A549 (cell line): ENCODE data around the gene SNRNP35.

ENCODE experiments used
- BHLHE40 ChIP-seq: IDR thresholded peaks from 2 replicates; pipeline ENCODE4 v1.6.1; 2012; ENCODE audit warnings: low read depth, low read length, inconsistent platforms
- ESRRA ChIP-seq: fragments of 150-350 bp; IDR thresholded peaks from 2 replicates; pipeline ENCODE4 v1.6.1; 2014; ENCODE audit warnings: mild to moderate bottlenecking, low read length, borderline replicate concordance
- FOXS1 ChIP-seq: fragments of 250-450 bp; sonication (Bioruptor Pico); IDR thresholded peaks from 2 replicates; pipeline ENCODE4 v1.5.0; 2020; ENCODE audit warnings: mild to moderate bottlenecking, moderate library complexity
- POLR2A ChIP-seq: IDR thresholded peaks from 2 replicates; pipeline ENCODE4 v1.6.1; 2012; ENCODE audit warnings: mild to moderate bottlenecking, low read length
- POLR2AphosphoS2 ChIP-seq: conservative IDR thresholded peaks from 2 replicates; pipeline ENCODE4 v1.6.1; 2012; ENCODE audit warnings: low read length, improper control_type of control experiment, inconsistent platforms
- RFX5 ChIP-seq: fragments of 450-650 bp; IDR thresholded peaks from 2 replicates; pipeline ENCODE4 v1.7.1; 2014; ENCODE audit warnings: antibody characterized with exemption, mild to moderate bottlenecking, moderate library complexity
- SMC3 ChIP-seq: fragments of >200 bp; sonication (Bioruptor Twin); formaldehyde crosslinking; IDR thresholded peaks from 3 replicates; pipeline ENCODE4 v1.6.1; 2018; ENCODE audit warnings: inconsistent platforms
- TF ChIP-seq, protein P1 (sequence below): fragments of 450-650 bp; IDR thresholded peaks from 2 replicates; pipeline ENCODE4 v1.6.1; 2014; ENCODE audit warnings: antibody characterized with exemption
- TF ChIP-seq, protein P2 (sequence below): fragments of 200-600 bp; sonication (generic); IDR thresholded peaks from 2 replicates; pipeline ENCODE4 v1.6.1; 2016; ENCODE audit warnings: antibody characterized with exemption, mild to moderate bottlenecking, moderate library complexity
- TF ChIP-seq, protein P3 (sequence below): fragments of >200 bp; sonication (Bioruptor Twin); formaldehyde crosslinking; IDR thresholded peaks from 3 replicates; pipeline ENCODE4 v1.5.1; 2016
- TF ChIP-seq, protein P4 (sequence below): fragments of 150-350 bp; IDR thresholded peaks from 2 replicates; pipeline ENCODE4 v1.6.1; 2014; ENCODE audit warnings: low read depth, mild to moderate bottlenecking, low read length

DNA sequence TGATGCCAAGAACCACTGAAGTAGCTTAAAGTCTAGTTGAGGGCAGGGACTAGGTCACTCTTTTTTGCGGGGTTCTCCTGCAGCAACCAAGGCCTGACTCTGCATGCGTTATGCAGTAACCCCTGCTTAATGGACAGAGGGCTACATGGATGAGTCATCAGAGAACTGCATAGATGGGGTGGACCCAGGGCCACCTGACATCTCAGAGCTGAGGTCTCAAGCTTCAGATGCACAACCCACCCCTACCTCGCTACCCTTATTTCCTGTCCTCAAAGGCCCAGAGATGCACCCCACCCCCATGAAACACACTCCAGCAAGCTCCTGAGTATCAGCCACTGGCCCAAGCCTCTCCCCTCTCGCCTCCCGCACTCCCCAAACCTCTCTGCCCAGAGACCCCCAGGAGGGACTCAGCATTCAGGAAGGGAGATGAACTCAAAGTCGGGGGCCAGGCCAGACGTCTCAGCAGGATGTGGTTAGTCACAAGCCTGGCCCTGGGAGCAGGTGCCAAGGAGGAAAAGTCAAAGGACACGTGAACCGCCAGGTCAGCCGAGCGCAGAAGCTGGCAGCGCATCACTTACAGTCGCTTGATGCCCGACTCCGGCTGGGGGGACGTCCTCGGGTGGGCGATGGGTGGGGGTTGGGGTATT is 25.8 kb downstream of the SNRNP35 start:
- TF ChIP-seq, protein P1, sequence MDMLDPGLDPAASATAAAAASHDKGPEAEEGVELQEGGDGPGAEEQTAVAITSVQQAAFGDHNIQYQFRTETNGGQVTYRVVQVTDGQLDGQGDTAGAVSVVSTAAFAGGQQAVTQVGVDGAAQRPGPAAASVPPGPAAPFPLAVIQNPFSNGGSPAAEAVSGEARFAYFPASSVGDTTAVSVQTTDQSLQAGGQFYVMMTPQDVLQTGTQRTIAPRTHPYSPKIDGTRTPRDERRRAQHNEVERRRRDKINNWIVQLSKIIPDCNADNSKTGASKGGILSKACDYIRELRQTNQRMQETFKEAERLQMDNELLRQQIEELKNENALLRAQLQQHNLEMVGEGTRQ: no peak
- TF ChIP-seq, protein P2, sequence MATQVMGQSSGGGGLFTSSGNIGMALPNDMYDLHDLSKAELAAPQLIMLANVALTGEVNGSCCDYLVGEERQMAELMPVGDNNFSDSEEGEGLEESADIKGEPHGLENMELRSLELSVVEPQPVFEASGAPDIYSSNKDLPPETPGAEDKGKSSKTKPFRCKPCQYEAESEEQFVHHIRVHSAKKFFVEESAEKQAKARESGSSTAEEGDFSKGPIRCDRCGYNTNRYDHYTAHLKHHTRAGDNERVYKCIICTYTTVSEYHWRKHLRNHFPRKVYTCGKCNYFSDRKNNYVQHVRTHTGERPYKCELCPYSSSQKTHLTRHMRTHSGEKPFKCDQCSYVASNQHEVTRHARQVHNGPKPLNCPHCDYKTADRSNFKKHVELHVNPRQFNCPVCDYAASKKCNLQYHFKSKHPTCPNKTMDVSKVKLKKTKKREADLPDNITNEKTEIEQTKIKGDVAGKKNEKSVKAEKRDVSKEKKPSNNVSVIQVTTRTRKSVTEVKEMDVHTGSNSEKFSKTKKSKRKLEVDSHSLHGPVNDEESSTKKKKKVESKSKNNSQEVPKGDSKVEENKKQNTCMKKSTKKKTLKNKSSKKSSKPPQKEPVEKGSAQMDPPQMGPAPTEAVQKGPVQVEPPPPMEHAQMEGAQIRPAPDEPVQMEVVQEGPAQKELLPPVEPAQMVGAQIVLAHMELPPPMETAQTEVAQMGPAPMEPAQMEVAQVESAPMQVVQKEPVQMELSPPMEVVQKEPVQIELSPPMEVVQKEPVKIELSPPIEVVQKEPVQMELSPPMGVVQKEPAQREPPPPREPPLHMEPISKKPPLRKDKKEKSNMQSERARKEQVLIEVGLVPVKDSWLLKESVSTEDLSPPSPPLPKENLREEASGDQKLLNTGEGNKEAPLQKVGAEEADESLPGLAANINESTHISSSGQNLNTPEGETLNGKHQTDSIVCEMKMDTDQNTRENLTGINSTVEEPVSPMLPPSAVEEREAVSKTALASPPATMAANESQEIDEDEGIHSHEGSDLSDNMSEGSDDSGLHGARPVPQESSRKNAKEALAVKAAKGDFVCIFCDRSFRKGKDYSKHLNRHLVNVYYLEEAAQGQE: no peak
- TF ChIP-seq BHLHE40 (no peak), ESRRA (no peak), POLR2A (no peak), RFX5 (no peak), FOXS1 (CRISPR knock-in tag) (no peak), SMC3 (no peak), POLR2AphosphoS2 (no peak)
- TF ChIP-seq, protein P3, sequence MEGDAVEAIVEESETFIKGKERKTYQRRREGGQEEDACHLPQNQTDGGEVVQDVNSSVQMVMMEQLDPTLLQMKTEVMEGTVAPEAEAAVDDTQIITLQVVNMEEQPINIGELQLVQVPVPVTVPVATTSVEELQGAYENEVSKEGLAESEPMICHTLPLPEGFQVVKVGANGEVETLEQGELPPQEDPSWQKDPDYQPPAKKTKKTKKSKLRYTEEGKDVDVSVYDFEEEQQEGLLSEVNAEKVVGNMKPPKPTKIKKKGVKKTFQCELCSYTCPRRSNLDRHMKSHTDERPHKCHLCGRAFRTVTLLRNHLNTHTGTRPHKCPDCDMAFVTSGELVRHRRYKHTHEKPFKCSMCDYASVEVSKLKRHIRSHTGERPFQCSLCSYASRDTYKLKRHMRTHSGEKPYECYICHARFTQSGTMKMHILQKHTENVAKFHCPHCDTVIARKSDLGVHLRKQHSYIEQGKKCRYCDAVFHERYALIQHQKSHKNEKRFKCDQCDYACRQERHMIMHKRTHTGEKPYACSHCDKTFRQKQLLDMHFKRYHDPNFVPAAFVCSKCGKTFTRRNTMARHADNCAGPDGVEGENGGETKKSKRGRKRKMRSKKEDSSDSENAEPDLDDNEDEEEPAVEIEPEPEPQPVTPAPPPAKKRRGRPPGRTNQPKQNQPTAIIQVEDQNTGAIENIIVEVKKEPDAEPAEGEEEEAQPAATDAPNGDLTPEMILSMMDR: no peak
- TF ChIP-seq, protein P4, sequence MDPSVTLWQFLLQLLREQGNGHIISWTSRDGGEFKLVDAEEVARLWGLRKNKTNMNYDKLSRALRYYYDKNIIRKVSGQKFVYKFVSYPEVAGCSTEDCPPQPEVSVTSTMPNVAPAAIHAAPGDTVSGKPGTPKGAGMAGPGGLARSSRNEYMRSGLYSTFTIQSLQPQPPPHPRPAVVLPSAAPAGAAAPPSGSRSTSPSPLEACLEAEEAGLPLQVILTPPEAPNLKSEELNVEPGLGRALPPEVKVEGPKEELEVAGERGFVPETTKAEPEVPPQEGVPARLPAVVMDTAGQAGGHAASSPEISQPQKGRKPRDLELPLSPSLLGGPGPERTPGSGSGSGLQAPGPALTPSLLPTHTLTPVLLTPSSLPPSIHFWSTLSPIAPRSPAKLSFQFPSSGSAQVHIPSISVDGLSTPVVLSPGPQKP: no peak
